ENCODE data around the gene KRTAP10-11. TPM values are rescaled to one million over a fixed set of nuclear protein-coding genes. Genes with fewer than 3 reads are reported as not detected.

The KRTAP10-11 gene
- total and polyA plus RNA-seq, 2 of the 8 experiments (the other 6 are each of a cell fraction or from before 2014, with no cell fraction given) = not detected

GRCh38 chr21:44692798-44693512 is 46.7 kb downstream of the KRTAP10-11 start:
- Histone ChIP-seq H3K18ac (ENCODE audit: extremely low read depth, low read length) (no peak overlapping the region), H2BK20ac (ENCODE audit: low read length) (no peak overlapping the region), H3K27ac (ENCODE audit: low read depth, low read length) (no peak overlapping the region), H3K4ac (replicated peaks; ENCODE audit: insufficient read length, low read depth, low read length) (no peak overlapping the region), H3K23me2 (ENCODE audit: low read depth, low read length) (no peaks in the 10 kb centered on the region), H2BK15ac (ENCODE audit: low read length) (no peak overlapping the region), H2AK5ac (ENCODE audit: low read depth, low read length) (no peak overlapping the region), H2AFZ (ENCODE audit: low read length) (no peak overlapping the region), H3K4me3 (ENCODE audit: extremely low read depth in 1 of 4, insufficient read depth in 2 of 4, low read depth in 3 of 4, low read length in 4 of 4) (no peak overlapping the region), H3K23ac (ENCODE audit: insufficient read length) (no peak overlapping the region), H3K79me1 (ENCODE audit: low read depth, low read length) (peaks cover 3% of the 10 kb centered on the region; the same call in 1 of the 2 replicates), H4K20me1 (replicated peaks in 1 of 2; ENCODE audit: control insufficient read depth in 1 of 2, insufficient read depth in 2 of 2, low read length in 2 of 2) (no peaks in the 10 kb centered on the region), H4K8ac (ENCODE audit: extremely low read depth, insufficient read depth, low read length) (no peak overlapping the region), H3K9ac (replicated peaks in 1 of 4; ENCODE audit: extremely low read depth in 1 of 4, low read depth in 3 of 4, low read length in 3 of 4) (no peak overlapping the region), H2BK12ac (ENCODE audit: low read depth, low read length) (no peak overlapping the region), H3K56ac (replicated peaks; ENCODE audit: insufficient read length, low read depth, low read length) (no peak overlapping the region), H4K91ac (replicated peaks; ENCODE audit: insufficient read length, low read length) (no peak overlapping the region), H4K5ac (ENCODE audit: insufficient read length, low read depth, low read length) (no peak overlapping the region), H3K36me3 (ENCODE audit: control insufficient read depth in 2 of 4, insufficient read depth in 4 of 4, low read length in 3 of 4) (no peaks in the 10 kb centered on the region), H3K14ac (ENCODE audit: insufficient read length) (no peak overlapping the region), H2BK120ac (replicated peaks; ENCODE audit: low read depth, low read length) (no peak overlapping the region), H3K79me2 (ENCODE audit: control insufficient read depth in 1 of 2, insufficient read depth in 2 of 2, low read length in 2 of 2) (no peaks in the 10 kb centered on the region), H3K9me3 (ENCODE audit: insufficient read depth in 2 of 2, low read depth in 1 of 2, low read length in 1 of 2) (peaks cover 0 to 4% of the 10 kb centered on the region in 2 experiments; a peak in 1 of 4 replicates), H2BK5ac (ENCODE audit: low read depth, low read length) (no peak overlapping the region), H3K4me2 (ENCODE audit: insufficient read depth in 1 of 2, low read depth in 2 of 2, low read length in 2 of 2) (no peak overlapping the region), H3K4me1 (replicated peaks in 1 of 4; ENCODE audit: control insufficient read depth in 3 of 4, insufficient read depth in 4 of 4, low read length in 3 of 4) (peaks cover 0 to 16% (median 8%) of the 10 kb centered on the region in 4 experiments; a peak in 6 of 7 replicates), H3K27me3 (replicated peaks in 1 of 4; ENCODE audit: control insufficient read depth in 3 of 4, extremely low read depth in 1 of 4, insufficient read depth in 3 of 4, low read length in 3 of 4) (no peaks in the 10 kb centered on the region)
- TF ChIP-seq ATF2 (IDR thresholded peaks at IDR 0.05; ENCODE audit: low read length) (no peak), CEBPB (IDR thresholded peaks at IDR 0.05; ENCODE audit: low read depth, low read length) (peak; percentile 80), KDM1A (IDR thresholded peaks at IDR 0.05; ENCODE audit: borderline replicate concordance, low read length) (peak; percentile 76; the same call in 1 of the 2 replicates)
- DNase-seq (ENCODE audit: low read depth in 1 of 2, low spot score in 2 of 2) (no peak), FAIRE-seq (no peak)
- 46% methylated on average over 2 of the region's 2 CpGs; no CpG with 5 or more reads in 1 of the 2 experiments for WGBS, 2 experiments (ENCODE audit: extremely low coverage in 1 of 2, insufficient coverage in 1 of 2, insufficient read length in 1 of 2, insufficient replicate concordance in 2 of 2, low coverage in 1 of 2, low lambda C conversion rate in 2 of 2, missing lambda C conversion rate in 1 of 2)
- ChIA-PET POLR2A (ENCODE audit: partially characterized antibody) (interaction anchor here (1.5 kb wide), 1 partner anchor 14 kb away, joined by 3 read pairs; no protein-coding TSS in a partner anchor), CTCF (ENCODE audit: partially characterized antibody) (interaction anchor here (0.6 kb wide), 1 partner anchor 816 kb away, joined by 3 read pairs; no protein-coding TSS in a partner anchor)
